Activated CD4-positive, alpha-beta T cell treated with anti-CD3 and anti-CD28 coated beads, Interleukin-2, Interleukin-6, amounts not matched to agents 100 ng/mL and 50 ng/mL, durations not matched to agents 16 hours and 8 hours (primary cell): ENCODE results near the gene CXCR5.

Experiments used
- DNase-seq: peaks from one replicate; pipeline ENCODE4 v3.0.0-alpha.2; 2020

Gene CXCR5

GRCh38 chr11:118914178-118914918, 30.7 kb downstream of the CXCR5 start:
- DNase-seq, result peak; percentile 78

GRCh38 chr11:118914987-118915386, 31.3 kb downstream of the CXCR5 start:
- no peak for DNase-seq

GRCh38 chr11:118915396-118915795, 31.7 kb downstream of the CXCR5 start:
- no peak for DNase-seq

GRCh38 chr11:118915941-118916841, 32.5 kb downstream of the CXCR5 start:
- DNase-seq, result no peak

- no peak for DNase-seq
Measured at GRCh38 chr11:118916842-118917388, 33.2 kb downstream of the CXCR5 start.

GRCh38 chr11:118917481-118918127, 33.9 kb downstream of the CXCR5 start:
- peak; percentile 63 for DNase-seq

- DNase-seq, result no peak
Measured at GRCh38 chr11:118918128-118918685, 34.5 kb downstream of the CXCR5 start.

- DNase-seq, result no peak
Measured at GRCh38 chr11:118918686-118919280, 35.1 kb downstream of the CXCR5 start.

GRCh38 chr11:118921121-118921928, 37.6 kb downstream of the CXCR5 start:
- DNase-seq, result no peak

GRCh38 chr11:118921929-118922744, 38.4 kb downstream of the CXCR5 start:
- DNase-seq, result no peak

GRCh38 chr11:118922745-118923627, 39.3 kb downstream of the CXCR5 start:
- no peak for DNase-seq

GRCh38 chr11:118923721-118924587, 40.3 kb downstream of the CXCR5 start:
- DNase-seq, result no peak

GRCh38 chr11:118924591-118925585, 41.2 kb downstream of the CXCR5 start:
- peak; percentile 71 for DNase-seq

- no peak for DNase-seq
Measured at GRCh38 chr11:118927554-118928100, 43.9 kb downstream of the CXCR5 start.

GRCh38 chr11:118928101-118928869, 44.6 kb downstream of the CXCR5 start:
- DNase-seq, result peak; percentile 93

GRCh38 chr11:118928870-118929500, 45.3 kb downstream of the CXCR5 start:
- no peak for DNase-seq
